ENCODE results near the gene FHIT. TPM values are rescaled to one million over a fixed set of nuclear protein-coding genes. Genes with fewer than 3 reads are reported as not detected.

FHIT gene
- total RNA-seq, 2 donors from 2014 or later, result 6.8 to 12.3 TPM

GRCh38 chr3:60095516-60095915 lies 1155.7 kb downstream of the FHIT start:
- TF ChIP-seq, protein P1, sequence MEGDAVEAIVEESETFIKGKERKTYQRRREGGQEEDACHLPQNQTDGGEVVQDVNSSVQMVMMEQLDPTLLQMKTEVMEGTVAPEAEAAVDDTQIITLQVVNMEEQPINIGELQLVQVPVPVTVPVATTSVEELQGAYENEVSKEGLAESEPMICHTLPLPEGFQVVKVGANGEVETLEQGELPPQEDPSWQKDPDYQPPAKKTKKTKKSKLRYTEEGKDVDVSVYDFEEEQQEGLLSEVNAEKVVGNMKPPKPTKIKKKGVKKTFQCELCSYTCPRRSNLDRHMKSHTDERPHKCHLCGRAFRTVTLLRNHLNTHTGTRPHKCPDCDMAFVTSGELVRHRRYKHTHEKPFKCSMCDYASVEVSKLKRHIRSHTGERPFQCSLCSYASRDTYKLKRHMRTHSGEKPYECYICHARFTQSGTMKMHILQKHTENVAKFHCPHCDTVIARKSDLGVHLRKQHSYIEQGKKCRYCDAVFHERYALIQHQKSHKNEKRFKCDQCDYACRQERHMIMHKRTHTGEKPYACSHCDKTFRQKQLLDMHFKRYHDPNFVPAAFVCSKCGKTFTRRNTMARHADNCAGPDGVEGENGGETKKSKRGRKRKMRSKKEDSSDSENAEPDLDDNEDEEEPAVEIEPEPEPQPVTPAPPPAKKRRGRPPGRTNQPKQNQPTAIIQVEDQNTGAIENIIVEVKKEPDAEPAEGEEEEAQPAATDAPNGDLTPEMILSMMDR (conservative IDR thresholded peaks at IDR 0.05), result no peak
- peaks cover 4% of the 10 kb centered on the region for H3K27me3 Mint-ChIP-seq (ENCODE audit: insufficient read depth)
- WGBS, 2 experiments (ENCODE audit: insufficient coverage in 1 of 2, insufficient read length in 1 of 2), result 89 to 94% methylated on average over 2 to 4 of the region's 4 CpGs
- Histone ChIP-seq H3K4me3 (ENCODE audit: low read length) (no peak overlapping the region), H3K36me3 (ENCODE audit: control insufficient read depth, insufficient read depth, low read length) (no peaks in the 10 kb centered on the region), H3K9ac (ENCODE audit: extremely low read depth, low read length, poor library complexity, severe bottlenecking) (no peak overlapping the region), H3K9me3 (ENCODE audit: control insufficient read depth, low read length) (peaks cover 11% of the 10 kb centered on the region), H3K27me3 (ENCODE audit: control insufficient read depth, insufficient read depth, low read length, poor library complexity, severe bottlenecking) (no peaks in the 10 kb centered on the region), H3K4me1 (ENCODE audit: control insufficient read depth, insufficient read depth, low read length) (no peaks in the 10 kb centered on the region), H3K27ac (ENCODE audit: low read depth, low read length) (no peak overlapping the region)
- no peak overlapping the region for H3K27ac Mint-ChIP-seq
- H3K4me3 Mint-ChIP-seq, result no peak overlapping the region
- peaks cover 8% of the 10 kb centered on the region for H3K4me1 Mint-ChIP-seq
- H3K9me3 Mint-ChIP-seq, result no peaks in the 10 kb centered on the region
- no peaks in the 10 kb centered on the region for H3K36me3 Mint-ChIP-seq (ENCODE audit: low read depth)
- DNase-seq, result no peak

- H3K27me3 Mint-ChIP-seq (ENCODE audit: insufficient read depth), result peaks cover 5% of the 10 kb centered on the region
- Histone ChIP-seq H3K4me1 (ENCODE audit: control insufficient read depth, insufficient read depth, low read length) (no peaks in the 10 kb centered on the region), H3K9ac (ENCODE audit: extremely low read depth, low read length, poor library complexity, severe bottlenecking) (no peak overlapping the region), H3K4me3 (ENCODE audit: low read length) (no peak overlapping the region), H3K27ac (ENCODE audit: low read depth, low read length) (no peak overlapping the region), H3K36me3 (ENCODE audit: control insufficient read depth, insufficient read depth, low read length) (no peaks in the 10 kb centered on the region), H3K27me3 (ENCODE audit: control insufficient read depth, insufficient read depth, low read length, poor library complexity, severe bottlenecking) (no peaks in the 10 kb centered on the region), H3K9me3 (ENCODE audit: control insufficient read depth, low read length) (peaks cover 11% of the 10 kb centered on the region)
- TF ChIP-seq, protein P1 (conservative IDR thresholded peaks at IDR 0.05), result no peak
- WGBS, 2 experiments (ENCODE audit: insufficient coverage in 1 of 2, insufficient read length in 1 of 2), result 91 to 94% methylated on average over 3 of the region's 3 CpGs
- no peak overlapping the region for H3K4me3 Mint-ChIP-seq
- no peak for DNase-seq
- no peaks in the 10 kb centered on the region for H3K36me3 Mint-ChIP-seq (ENCODE audit: low read depth)
- peaks cover 8% of the 10 kb centered on the region for H3K4me1 Mint-ChIP-seq
- H3K9me3 Mint-ChIP-seq, result no peaks in the 10 kb centered on the region
- H3K27ac Mint-ChIP-seq, result no peak overlapping the region
Measured at GRCh38 chr3:60094392-60094947, 1156.8 kb downstream of the FHIT start.

DNA sequence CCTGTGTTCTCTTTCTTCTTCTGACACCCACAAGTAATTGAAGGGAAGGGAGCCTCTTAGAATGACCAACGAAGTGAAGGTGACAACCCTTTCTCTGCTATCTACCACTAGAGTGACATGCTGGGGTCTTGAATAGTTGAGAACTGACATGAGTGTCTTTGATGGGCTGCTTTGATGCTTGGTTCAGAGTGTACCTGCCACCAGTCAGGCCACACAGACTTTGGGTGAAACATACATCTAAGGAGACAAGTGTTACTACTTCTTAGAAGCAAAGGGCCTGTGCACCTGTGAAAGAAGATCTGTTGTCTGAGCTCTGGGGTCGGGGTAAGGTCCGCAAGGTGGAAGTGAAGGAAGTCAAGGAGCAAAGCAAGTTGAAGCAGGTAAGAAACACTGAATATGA lies 1160.7 kb downstream of the FHIT start:
- Histone ChIP-seq H3K4me3 (ENCODE audit: low read length) (no peak overlapping the region), H3K9me3 (ENCODE audit: control insufficient read depth, low read length) (peaks cover 11% of the 10 kb centered on the region), H3K27ac (ENCODE audit: low read depth, low read length) (no peak overlapping the region), H3K4me1 (ENCODE audit: control insufficient read depth, insufficient read depth, low read length) (no peaks in the 10 kb centered on the region), H3K9ac (ENCODE audit: extremely low read depth, low read length, poor library complexity, severe bottlenecking) (no peak overlapping the region), H3K36me3 (ENCODE audit: control insufficient read depth, insufficient read depth, low read length) (no peaks in the 10 kb centered on the region), H3K27me3 (ENCODE audit: control insufficient read depth, insufficient read depth, low read length, poor library complexity, severe bottlenecking) (no peaks in the 10 kb centered on the region)
- DNase-seq, result no peak
- Mint-ChIP-seq H3K36me3 (ENCODE audit: low read depth) (no peaks in the 10 kb centered on the region), H3K27ac (no peak overlapping the region), H3K27me3 (ENCODE audit: insufficient read depth) (peaks cover 17% of the 10 kb centered on the region), H3K4me3 (no peak overlapping the region), H3K4me1 (peaks cover 2% of the 10 kb centered on the region), H3K9me3 (peaks cover 5% of the 10 kb centered on the region)
- 90% methylated on average over 3 of the region's 3 CpGs; no CpG with 5 or more reads in 1 of the 2 experiments for WGBS, 2 experiments (ENCODE audit: insufficient coverage in 1 of 2, insufficient read length in 1 of 2)
- TF ChIP-seq, protein P1 (conservative IDR thresholded peaks at IDR 0.05), result no peak
